NCI-H748 (cell line): ENCODE results near the gene PLK3.
"Not testable (repeated sequence)": the region's sequence is repeated elsewhere in the genome, so short reads cannot be mapped to it uniquely, and the experiment has no call there.

Experiments used
- DNase-seq: peaks from one replicate; lab custom pipeline; 2025; ENCODE audit not compliant: unreplicated experiment; lab: John Stamatoyannopoulos, UW

The PLK3 gene

DNA sequence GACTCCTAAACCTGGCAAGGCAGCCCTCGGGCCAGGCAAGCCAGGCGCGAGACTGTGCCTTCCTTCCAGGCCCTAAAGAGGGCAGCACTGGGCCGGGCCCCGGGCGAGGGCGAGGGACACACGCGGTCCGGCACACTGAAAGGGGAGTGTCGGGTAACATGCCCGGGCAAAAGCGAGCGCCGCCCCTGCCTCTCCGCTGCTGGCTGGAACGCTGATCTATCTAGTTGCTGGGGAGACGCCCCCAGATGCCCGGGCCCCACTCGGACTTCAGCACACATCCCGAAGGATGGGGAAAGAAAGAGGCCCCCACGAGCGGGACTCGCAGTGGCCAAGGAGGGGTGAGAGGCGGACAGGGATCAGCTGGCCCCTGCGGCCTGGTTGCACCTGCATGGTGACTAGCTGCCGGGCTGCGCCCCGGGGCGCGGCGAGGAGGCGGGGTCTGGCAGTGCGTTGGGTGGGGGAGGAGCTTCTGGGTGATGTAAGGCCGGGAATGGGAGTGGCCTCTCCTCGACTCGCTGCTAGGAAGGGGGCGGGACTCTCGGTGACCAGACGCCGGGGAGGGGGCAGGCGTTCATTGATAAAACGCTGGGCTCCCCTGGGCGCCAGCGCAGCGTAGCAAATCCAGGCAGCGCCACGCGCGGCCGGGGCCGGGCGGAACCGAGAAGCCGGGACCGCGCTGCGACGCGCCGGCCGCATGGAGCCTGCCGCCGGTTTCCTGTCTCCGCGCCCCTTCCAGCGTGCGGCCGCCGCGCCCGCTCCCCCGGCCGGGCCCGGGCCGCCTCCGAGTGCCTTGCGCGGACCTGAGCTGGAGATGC, at the start of gene PLK3:
PLK3 (plus strand) TSS at position 608 of the 815 bp plus-strand sequence; CDS start at position 695, 87 bp downstream.
- peak; percentile 97 for DNase-seq

DNA sequence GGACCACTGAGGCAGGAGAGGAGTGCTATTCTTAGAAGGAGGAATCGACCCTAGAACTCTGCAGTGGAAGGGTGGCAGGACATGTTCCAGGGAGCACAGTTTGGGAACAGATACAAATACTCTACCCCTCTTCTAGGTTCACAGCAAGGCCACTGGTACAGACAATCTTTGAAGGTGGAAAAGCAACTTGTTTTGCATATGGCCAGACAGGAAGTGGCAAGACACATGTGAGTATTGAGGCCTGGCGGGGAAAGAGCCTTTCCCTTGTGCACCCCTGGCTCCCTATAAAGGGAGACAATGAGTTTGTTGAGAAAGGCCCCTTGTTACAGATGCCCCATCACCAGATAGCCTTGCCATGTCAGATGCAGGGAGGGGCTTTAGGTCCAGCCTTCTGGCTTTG, 42.8 kb upstream of the PLK3 start:
- no peak for DNase-seq

DNA sequence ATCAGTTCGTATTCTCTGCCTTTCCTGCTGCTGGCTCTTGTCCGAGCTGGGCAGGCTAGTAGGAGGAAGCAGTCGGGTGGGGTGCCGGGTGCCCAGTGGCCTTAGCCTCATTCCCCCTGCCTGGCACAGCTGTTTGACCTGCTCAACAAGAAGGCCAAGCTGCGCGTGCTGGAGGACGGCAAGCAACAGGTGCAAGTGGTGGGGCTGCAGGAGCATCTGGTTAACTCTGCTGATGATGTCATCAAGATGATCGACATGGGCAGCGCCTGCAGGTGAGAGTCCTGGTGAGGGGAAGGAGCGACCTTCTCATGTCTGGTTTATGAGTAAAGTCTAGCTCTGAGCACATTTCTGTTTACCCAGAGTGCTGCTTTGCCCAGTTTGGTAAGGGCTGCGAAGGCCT, 41.1 kb upstream of the PLK3 start:
- no peak for DNase-seq

DNA sequence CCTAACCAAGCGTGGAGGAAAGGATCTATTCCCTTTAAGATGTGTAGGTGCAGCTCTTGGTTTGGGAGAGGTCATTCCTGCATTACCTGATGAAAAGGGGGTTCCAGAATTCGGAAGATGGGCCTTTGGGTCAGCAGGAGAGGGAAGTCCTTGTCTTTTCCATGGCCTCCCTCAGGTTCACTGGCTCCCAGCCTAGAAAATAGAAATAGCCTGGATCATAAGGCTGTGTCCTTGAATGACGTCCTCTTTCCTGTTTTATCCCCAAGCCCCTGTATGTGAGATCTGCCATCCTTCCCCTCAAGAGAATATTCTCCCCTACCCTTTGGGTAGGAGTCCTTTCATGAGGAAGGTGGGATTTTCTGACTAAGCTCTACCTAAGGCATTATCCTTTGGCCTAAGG, 39.3 kb upstream of the PLK3 start:
- no peak for DNase-seq

DNA sequence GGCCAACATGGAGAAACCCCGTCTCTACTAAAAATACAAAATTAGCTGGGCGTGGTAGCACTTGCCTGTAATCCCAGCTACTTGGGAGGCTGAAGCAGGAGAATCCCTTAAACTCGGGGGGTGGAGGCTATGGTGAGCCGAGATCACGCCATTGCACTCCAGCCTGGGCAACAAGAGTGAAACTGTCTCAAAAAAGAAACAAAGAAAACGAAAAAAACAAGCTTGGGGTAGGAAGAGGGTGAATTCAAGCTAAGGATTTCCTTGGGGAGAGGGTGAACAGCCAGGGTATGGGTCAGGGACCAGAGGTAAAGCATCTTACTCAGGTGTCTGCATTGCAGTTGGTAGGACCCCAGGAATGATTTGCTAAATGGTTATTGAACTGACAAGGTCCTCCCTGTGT, 33.8 kb upstream of the PLK3 start:
- DNase-seq = not testable (repeated sequence)

DNA sequence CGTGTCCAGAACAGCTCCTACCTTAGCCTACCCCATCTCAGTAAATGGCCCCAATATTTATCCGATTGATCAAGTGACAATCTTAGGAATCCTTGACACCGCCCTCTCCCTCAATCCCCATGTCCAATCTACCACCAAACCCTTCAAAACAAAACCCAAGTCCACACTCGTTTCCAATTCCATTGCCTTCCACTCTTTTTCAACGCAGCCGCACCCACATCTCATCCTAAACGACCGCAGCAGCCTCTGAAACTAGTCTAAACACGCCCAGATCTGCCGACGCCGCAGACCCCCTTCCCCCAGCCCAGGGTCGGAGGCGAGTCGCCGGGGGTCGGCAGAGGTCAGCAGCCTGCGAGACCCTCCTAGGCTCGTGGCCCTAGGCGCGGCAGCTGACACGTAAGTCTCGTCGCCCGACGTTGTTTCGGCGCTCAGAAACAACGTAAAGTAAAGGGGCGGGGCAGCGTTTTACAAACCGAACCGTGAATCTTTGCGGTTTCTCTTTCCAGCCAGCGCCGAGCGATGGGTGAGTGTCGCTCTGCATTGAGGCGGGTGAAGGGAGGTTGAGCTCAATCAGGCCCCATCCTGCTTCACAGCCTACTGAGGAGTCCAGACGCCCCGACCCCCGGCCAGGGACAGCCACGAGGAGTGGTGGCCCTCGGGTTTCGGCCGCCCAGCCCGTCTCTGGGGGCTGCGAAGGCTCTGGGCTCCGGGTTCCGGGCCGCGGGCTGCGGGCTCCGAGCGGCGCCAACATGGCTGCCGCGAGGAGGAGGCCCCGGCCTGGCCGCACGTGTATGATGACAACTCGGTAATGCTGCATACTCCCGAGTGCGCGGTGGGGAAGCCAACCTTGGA, 24.9 kb upstream of the PLK3 start, which contains the start of gene RPS8:
RPS8 (plus strand) TSS at position 463 of the 852 bp plus-strand sequence; CDS start at position 520, 57 bp downstream.
- DNase-seq = peak; percentile 96

DNA sequence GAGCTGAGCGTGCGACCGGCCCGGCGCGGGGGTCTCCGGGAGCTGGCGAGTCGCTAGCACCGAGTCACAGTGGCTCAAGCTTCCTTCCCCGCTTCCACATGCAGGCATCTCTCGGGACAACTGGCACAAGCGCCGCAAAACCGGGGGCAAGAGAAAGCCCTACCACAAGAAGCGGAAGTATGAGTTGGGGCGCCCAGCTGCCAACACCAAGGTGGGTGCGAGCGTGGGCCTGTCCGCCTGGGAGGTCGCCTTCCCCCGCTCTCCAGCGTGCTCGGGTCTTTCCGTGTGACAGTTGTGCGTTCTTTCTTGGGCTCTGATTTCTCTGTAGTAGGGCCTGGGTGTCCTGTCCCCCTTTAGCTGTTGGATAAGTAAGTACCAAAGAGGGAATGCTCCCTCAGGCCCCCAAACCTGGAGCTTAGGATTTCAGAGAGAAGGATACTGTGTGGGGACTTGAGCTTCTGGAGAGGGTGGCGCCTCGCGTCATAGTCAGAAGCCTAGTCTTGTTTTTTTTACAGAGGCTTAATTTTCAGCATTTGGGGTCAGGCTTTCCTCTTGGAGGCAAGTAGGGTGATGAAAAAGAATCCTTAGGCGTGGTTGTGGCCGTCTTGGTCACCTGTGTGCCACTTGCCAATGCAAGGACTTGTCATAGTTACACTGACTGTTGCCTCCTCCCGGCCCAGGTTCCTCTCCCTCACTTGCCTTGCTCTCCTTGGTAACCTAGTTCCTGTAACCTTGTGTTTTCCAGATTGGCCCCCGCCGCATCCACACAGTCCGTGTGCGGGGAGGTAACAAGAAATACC, 24.0 kb upstream of the PLK3 start:
- DNase-seq = no peak

DNA sequence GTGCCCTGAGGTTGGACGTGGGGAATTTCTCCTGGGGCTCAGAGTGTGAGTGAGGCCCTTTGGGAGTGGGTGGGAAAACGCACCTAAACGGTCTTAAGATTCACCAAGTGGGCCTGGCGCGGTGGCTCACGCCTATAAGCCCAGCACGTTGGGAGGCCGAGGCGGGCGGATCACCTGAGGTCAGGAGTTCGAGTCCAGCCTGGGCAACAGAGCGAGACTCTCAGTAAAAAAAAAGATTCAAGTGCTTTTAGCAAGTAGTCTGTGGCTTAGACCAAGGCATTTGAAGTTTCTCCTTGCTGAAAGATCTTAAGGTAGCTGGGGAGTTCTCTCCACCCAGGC, 23.5 kb upstream of the PLK3 start:
- no peak for DNase-seq

DNA sequence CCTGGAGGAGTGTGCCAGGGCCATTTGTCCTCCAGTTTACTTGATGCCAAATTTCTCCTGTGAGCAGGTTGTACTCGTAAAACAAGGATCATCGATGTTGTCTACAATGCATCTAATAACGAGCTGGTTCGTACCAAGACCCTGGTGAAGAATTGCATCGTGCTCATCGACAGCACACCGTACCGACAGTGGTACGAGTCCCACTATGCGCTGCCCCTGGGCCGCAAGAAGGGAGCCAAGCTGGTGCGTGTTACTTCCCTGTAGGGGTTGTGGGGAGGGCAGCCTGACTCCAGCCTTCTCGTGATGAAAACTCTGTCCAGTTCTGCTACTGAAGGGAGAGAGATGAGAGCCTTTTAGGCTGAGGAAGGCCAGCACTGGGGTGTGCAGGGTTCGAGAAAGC, 22.6 kb upstream of the PLK3 start:
- no peak for DNase-seq

DNA sequence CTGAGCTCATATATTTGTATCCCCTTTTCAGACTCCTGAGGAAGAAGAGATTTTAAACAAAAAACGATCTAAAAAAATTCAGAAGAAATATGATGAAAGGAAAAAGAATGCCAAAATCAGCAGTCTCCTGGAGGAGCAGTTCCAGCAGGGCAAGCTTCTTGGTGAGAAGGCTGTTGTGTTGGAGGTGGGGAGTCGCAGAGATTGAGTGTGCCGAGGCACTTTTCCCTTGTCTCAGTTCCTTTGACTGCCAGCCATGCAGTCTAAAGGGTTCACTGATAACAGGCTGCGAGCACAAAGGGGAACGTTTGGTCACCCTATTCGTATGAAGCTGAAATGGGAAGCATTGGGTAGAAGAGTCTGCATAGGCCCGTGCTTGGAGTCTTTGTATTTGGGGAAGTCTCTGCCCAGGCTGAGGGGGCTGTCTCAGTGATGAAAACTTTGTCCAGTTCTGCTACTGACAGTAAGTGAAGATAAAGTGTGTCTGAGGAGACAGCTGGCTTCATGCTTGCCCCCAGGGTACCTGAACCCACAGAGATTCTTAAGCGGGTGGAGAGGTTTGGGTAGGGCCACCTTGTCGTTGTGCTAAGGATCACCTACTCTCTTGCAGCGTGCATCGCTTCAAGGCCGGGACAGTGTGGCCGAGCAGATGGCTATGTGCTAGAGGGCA, 22.1 kb upstream of the PLK3 start:
- no peak for DNase-seq

DNA sequence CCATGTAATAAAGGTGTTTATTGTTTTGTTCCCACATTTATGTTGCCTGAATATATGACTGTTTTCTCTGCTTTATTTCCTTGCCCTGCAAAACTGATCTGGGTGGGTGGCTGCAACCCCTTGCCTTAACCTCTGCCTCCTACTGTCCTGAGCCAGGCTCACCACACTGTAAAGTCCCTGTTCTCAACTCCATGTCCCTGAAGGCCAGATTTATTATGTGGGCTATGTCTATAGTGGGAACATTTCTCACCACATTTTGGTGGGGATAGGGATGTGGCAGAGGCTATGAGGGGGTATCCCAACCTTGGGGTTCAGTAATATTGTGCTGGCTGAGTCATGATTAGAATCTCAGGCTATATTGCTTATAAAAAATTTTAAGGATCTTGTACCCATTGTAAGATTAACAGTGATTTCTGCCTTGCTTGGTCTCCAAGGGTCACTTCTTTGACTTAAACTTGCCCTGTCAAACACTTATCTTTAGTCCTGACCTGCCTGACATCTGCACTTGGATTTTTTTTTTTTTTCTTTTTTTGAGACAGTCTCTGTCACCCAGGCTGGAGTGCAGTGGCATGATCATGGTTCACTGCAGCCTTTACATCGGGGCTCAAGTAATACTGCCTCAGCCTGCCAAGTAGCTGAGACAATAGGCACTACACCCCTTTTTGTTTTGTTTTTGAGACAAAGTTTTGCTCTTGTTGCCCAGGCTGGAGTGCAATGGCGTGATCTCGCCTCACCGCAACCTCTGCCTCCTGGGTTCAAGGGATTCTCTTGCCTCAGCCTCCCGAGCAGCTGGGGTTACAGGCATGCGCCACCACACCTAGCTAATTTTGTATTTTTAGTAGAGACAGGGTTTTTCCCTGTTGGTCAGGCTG, 21.2 kb upstream of the PLK3 start:
- DNase-seq = no peak

DNA sequence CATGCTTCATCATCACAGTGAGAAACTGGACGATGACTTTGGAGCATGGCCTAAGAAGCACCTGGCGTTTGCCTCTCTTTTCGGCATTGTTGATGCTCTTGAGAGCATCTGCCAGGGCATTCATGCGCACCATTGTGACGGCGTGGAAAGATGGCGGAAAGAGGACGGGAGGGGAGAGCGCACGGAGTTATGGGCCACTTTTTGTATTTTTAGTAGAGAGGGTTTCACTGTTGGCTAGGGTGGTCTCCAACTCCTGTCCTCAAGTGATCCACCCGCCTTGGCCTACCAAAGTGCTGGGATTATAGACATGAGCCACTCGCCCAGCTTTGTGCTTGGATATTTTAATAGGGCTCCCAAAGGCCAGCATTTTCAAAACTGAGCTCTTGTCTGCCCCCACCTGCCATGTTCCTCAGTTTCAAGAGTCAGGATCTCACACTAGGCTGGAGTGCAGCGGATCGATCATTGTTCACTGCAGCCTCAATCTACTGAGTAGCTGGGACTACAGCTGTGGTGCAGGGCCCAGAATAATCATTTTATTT, 19.5 kb upstream of the PLK3 start:
- DNase-seq = no peak

DNA sequence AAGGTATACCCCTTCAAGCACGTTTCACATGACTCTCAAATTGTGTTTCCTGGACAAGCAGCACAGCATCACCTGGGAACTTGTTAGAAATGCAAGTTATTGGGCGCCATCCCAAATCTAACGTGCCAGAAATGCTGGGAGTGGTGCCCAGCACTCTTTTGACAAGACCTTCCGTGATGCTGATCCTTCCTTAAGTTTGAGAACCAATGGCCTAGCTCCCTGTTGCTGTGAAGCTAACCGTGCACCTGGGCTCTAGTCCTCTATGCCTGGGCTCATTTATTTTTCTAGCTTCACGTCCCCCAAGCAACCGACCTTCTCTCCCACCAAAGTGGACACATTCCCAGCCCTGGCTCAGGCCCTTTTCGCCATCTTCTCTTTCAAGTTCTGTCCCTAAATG, 16.5 kb upstream of the PLK3 start:
- no peak for DNase-seq

DNA sequence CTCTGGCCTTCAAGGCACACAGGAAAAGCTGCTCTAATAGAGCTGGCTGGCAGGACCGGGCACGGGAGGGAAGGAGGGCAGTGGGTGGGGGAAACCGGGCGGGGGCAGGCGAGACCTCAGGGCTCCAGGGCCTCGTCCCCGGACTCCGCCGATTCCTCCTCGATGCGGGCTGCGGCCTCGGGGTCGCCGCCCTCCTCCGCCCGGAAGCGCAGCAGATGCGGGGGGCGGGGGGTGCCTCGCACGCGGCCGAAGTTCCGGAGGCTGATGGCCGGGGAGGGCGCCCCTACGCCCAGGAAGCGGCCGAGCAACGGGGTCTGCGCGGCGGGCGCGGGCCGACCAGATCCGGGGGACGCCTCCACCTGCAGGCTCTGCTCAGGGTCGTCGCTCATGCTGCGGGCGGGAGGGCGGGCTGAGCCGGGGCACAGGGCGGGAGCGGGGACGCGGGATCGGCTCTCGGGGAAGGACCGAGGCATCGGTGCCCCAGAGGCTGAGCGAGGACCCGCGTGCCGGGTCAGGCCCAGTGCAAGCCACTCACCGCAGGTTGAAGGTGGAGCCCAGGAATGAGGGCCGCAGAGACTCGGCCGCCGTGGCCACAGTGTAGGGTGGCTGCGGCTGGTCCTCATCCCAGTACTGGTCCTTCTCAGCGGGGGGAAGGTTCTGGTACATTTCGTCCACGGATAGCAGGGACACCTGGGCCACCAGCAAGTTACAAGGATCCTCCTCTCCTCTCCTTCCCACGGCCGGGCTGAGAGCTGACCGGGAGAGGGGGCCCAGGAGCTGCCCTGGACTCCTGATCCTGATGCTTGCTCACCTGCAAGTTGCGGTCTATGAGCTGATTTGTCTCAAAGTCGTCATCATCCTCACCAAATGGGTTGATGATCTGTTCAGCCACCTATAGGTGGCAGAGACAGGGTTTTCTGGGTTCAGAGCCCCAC, 15.8 kb upstream of the PLK3 start:
- peak; percentile 64 for DNase-seq

DNA sequence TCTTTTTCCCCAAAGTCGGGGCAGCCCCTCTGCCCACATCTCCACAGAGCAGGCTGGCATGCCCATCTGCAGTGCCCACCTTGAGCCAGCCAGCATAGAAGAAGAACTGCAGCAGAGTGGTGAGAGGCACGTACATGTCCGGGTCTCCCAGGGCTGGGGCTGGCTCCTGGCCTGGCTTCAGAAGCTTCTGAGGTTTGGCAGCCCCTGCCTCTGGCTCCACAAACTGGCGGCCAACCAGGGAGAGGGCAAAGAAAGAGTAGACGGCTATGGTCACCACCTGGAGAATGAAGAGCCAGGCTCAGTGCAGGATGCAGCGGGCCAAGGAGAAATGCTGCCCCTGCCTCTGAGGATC, 15.2 kb upstream of the PLK3 start:
- DNase-seq = no peak

DNA sequence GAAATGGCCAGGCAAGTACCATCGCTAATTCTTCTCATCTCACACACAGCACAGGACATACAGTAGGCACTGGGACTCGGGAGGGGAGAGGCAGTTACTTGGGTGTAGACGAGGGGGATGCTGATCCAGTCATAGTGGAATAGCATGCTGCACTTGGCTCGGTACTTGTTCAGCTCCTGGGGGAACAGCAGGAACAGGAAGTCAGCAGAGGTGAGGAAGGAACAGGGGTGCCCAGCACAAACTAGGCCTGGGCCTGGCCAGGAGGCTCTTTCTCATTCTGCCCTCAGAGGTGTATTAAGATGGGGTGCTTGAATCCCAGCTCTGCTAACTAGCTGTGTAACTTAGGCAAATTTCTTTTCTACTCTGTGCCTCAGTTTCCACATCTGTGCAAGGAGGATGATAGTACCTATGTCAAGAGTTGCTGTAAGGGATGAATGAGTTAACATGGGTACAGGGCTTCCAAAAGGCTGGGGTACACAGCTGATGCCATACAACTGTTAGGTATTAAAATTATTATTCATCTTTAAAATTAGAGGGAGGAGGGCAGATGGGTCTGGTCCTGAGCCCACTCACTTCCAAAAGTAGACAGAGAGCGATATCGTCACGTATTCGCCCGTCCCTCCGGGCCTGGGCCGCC, 14.6 kb upstream of the PLK3 start:
- DNase-seq = no peak

DNA sequence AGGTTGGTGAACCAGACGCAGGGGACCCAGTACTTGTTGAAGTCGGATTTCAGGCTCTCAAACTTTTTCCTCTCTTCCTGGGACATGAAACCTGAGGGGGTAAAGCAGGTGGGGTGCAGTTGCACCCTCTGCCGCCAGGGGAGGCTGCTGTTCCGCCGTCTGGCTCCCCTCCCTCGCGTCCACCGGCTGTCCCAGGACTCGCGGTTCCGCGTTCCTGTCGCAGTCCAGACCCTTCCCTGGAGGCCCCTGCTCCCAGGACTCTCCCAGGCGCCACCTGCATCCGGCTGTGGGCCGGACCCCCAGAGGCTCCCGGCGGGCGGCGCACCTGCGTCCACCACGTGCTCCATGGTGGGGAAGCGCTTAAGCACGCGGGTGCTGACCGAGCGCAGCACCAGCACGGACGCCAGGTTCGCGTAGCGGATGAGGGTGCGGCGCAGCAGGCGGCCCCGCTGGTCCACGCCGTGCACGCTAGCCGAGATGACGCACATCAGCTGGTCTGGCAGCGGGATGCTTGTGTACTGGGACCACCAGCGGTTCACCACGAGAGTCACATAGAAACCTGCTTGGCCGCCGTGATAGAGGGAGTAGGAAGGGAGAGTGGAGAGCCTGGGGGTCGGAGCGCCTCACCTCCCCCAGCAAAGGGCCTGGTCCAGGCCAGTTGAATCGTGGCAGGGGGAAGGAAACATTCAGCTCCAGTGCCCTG, 13.9 kb upstream of the PLK3 start:
- no peak for DNase-seq
